ENCODE measurements around the gene RUNDC3A.

The RUNDC3A gene

DNA sequence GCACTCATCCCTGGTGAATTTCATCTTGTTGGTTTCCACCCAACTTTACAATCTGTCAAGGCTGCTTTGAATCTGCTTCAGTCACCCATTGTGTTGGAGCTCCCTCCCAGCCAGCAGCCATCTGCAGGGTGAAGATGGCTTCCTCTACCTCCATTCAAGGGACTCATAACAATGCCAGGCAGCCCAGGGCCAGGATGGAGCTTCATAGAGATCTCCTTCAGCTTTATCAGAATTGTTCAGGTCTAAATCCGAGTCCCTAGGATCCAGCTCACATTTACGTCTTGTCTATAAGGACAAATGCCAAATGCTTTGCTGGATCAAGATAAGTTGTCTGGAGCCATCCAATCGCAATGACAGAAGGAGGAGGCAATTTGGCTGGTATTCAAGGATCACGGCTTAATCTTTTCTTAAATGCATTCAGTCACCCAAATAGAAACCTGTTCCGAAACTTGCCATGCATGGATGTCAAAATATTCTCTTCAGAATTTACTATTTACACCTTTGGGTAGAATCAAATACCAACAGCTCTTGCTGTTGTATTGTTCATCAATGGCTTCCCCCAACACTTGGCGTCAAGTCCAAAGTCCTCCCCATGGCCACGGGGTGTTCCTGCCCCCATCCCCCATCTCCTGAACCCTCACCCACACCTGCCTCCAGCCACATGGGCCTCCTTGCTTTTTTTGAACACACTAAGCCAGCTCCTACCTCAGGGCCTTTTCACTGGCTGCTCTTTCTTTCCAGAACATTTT is 59.0 kb downstream of the RUNDC3A start:
- no peak for DNase-seq (ENCODE audit: low read depth)
- H3K4me3 ChIP-seq (ENCODE audit: low read depth, low read length): no peak overlapping the region
- in situ Hi-C loops (cut with HindIII; ENCODE audit: low sequenced_read_pairs): loop anchor here (25.0 kb wide), 1 partner anchor 270 kb away; no protein-coding TSS in a partner anchor
- no peak for TF ChIP-seq CTCF (IDR thresholded peaks at IDR 0.05; ENCODE audit: low read depth, low read length, missing control alignments)

Measured in astrocyte of the cerebellum (primary cell).